Pulmonary artery endothelial cell (primary cell): ENCODE results near the gene ZBTB7C. TPM values are rescaled to one million over a fixed set of nuclear protein-coding genes. Genes with fewer than 3 reads are reported as not detected.

ENCODE experiments used
- DNase-seq: peaks from one replicate; pipeline ENCODE4 v3.0.0-alpha.2; 2011; ENCODE audit warnings: low read depth, low spot score
- total RNA-seq: library from RNA; depleted of rRNA; stranded (reverse); fragments of >200 nt; gene quantifications from 2 replicates; pipeline ENCODE4 v1.2.3, GENCODE V29; 2014

ZBTB7C gene
- total RNA-seq, 1 donor from 2014 or later, result not detected

DNA sequence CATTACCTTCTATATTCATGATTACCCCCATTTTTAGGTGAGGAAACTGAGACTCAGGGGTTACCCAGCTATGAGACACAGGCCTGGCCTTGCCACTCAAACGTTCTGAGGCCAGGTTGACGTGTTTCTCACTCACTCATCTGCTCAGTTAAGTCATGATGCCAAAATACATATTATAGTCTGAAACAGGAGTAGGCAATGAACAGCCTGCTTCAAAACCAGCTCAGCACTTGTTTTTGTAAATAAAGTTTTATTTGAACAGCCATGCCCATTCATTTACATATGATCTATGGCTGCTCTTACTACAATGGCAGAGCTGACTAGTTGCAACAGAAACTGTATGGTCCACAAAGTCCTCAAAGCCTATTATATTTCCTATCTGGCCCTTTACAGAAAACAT lies 404.6 kb downstream of the ZBTB7C start:
- DNase-seq, result no peak

DNA sequence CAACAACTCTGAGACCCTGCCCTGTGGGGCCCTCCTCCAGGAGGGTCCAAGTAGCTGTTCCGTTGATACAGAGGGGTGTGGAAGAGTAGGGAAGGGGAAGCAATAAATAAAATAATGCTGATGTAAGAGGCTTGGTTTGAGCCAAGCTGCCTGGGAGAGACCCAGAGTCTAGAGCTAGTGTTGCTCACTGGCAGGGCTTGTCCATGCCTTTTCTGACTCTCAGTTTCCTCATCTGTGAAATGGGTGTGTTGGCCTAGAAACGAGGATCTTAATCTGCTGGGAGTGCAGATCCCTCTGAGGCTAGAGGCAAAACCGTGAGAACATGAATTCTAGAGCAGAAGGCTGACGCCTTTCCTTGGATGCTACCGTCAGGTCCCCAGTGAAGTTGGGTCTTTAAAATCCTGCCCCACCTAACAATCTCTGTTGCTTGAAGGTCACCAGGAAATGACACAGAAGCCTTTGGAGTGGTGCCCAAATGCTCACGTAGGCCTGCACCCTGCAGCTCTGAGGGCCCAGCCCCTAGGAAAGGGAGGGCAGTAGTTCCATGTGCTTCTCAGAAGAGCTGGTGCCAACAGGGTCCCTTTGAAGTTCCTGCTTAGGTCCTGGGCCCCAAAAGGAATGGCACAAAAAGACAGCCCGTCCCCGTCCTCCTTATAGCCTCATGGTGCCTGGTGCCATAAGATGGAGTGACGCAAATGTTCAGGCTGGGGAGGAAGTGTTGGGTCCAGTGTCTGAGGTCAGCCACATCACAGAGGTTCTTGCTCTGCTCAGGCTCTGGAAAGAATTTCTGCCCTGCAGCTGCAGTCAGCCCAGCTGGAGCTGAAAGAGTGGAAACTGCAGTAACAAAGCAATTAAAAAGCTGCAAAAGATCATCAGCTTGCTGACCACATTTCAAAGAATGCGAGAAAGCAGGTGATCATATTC lies 405.5 kb downstream of the ZBTB7C start:
- DNase-seq, result no peak

DNA sequence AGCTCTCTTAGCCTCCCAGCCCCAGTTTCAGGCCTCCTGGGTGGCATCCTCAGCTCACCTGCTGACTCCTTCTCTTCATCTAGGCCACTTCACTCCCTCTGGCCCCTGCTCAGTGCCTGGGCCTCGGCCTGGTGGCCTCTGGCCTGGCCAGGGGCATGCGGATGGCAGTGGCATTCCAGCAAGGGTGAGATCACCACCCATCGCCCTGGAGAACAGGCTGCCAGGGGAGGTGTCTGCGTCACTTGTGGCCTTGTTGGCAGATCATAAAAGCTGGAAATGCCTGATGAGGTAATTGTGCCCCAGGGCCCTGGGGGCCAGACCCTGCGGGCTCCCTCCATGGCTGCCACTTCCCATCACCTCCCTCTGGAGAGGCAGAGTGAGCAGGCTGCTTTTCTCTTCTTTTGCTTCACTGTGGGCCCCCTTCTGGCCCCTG lies 406.2 kb downstream of the ZBTB7C start:
- DNase-seq, result peak; percentile 66

DNA sequence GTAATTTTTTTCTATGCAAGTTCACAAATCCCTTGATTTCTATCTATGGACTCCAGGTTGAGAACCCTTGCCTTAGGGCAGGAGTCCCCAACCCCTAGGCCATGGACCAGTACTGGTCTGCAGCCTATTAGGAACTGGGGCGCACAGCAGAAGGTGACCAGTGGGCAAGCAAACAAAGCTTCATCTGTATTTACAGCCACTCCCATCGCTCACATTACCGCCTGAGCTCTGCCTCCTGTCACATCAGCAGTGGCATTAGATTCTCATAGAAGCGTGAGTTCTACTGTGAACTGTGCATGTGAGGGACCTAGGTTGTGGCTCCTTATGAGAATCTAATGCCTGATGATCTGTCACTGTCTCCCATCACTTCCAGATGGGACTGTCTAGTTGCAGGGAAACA lies 408.5 kb downstream of the ZBTB7C start:
- DNase-seq, result no peak

DNA sequence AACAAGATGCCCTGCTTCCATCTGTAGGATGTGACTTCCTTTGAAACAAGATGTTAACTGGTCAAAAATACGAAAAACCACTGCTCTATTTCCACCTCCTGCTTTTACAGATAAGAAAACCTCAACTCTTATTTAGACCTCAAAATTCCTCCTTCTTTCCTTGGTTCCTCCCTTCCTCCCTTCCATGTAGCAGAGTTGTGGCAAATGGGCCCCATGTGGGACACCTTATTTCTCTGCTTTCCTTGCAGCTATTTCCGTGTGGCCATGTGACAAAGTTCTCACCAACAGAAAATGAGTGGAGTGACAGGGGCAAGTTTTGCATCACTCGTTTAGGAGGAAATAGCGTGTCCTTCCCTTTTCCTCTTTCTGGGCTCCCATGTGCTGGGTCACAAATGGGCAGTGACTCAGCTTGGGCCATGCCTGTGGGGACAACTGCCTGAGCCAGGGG lies 409.4 kb downstream of the ZBTB7C start:
- DNase-seq, result no peak

DNA sequence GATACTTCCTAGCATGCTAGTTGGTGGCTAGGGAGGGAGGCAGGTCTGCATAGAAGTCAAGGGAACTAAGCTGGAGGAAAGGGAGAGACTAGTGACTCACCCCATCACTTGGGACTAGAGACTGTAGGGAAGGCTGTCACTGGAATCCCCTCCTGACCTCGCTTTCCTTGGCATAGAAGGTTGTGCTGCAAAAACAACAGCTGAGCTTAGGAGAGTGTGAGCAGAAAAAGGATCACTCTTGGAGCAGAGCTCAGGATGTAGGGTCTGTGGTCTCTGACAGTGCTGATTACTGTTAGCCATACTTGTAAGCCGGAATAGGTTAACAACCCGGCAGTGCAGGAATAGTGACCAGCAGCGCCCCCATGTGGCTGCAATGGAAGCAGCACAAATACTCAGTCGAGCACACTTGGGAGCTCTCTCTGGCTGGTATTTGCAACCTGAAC lies 411.8 kb downstream of the ZBTB7C start:
- no peak for DNase-seq

DNA sequence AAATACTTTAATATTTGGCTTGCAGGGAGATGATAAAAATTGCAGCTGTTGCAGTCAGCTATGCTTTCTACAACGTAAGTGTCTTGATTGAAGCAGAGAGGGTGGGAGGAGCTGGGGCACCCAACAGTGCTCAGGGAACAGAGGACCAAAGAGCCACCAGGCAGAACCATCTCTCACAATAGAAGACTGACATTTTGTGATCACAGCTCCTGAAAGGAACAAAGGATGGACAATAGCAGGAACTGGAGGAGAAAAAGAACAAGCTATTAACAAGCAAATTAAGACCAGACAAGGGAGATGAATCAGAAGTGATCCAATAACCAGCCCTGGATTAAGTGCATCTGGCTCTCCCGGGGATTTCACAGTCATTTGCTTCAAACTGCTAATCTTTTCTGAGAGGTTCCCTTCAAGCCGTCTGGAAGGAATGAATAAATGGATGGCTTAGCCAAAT lies 413.1 kb downstream of the ZBTB7C start:
- no peak for DNase-seq

DNA sequence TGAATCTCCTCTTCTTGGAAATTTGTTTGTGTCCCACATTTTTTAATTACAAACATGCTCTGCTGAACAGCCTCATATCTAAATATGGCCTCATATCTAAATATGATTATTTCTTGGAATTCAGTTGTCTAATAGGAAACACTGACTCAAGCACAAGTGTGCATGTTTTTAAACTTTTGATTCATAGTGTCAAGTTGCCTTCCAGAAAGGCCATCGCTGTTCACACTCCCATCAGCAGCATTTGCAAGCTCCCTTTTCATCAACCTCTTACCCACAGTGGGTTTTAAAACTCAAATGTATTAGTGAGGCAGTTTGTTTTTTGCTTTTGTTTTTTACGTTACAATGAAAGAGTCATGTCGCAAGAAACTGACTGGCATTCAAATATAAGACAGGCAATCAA lies 413.5 kb downstream of the ZBTB7C start:
- DNase-seq, result no peak

DNA sequence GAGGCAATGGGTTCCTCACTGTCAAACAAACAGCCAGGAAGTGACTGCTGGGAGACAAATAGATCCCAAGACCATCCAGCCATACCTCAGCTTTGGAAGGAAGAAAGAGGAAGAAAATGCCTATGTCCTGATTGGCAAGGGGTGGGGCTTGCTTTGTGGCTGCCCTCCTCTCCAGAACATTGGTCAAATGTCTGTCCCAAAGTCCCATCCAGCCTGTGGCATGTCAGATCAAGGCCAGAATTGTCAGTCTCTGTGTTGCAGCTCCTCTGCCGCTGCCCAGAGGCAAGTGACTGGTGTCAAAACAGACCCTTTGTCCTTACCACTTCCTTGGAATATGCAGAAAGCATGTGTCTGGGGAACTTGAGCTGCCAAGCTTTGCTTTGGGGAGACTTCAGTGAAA lies 415.8 kb downstream of the ZBTB7C start:
- no peak for DNase-seq

DNA sequence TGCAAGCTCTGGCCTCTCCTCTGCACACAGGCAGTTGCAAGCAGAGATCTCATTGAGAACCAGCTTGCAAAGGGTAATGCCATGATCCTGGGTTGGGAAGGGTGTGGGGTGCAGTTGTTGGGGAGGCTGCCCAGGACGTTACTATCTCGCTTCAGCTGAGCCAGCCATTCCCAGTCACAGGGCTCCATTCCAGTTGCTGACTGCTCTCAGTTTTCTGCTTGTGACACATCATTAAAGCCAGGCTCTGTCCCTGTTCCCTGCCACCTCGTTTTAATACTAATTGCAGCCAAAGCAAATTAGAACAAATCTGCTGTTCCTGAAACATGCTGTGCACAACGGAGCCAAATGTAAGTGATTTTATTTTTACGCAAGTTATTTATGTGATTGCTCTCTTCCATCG lies 416.2 kb downstream of the ZBTB7C start:
- DNase-seq, result no peak

DNA sequence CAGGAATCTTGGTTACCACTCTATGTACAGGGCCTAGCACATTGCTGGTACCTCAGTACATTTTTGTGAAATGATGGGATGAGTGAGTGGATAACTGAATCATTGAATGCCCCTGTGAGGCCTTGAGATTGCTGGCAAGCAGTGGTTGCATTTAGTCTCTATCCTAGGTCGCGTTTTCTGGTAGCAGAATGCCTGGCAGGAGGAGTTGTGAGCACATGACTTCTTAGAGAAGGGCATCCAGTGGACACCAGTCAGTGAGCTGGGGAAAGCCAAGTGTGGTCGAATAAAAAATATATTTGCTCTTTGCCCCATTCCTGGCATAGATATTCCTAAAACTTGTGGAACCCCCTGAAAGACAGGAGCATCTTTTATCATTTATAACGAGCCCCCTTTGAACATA lies 416.9 kb downstream of the ZBTB7C start:
- DNase-seq, result no peak

DNA sequence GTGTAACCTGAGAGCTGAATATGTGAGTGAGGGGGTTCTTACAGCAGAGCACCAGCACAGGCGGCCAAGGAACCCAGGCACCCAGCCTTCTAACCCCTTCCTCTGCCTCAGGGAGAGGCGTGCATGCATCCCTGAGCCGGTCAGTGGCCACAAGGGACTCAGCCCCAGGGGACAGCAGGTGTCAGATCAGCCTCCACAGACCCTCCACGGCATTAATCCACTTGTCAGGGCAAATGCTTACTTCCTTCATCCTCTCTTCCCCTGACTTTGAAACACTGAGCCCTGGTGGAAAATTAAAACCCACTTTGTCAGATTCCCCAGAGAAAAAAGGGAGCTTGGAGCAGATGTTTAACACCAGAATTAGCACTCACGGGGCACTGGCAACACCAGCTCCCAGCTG lies 418.2 kb downstream of the ZBTB7C start:
- no peak for DNase-seq

DNA sequence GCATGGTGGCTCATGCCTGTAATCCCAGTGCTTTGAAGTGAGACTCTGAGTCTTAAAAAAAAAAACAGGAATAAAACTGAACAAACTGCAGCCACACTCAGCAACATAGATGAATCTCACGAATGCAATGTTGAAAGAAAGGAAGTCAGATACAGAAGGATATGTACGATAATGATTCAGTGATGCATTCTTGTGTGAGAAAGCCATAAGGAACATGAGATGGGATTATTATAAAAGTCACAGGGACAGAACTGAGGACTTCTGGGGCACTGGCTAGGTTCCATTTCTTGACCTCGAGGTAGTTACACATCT lies 421.8 kb downstream of the ZBTB7C start:
- no peak for DNase-seq

DNA sequence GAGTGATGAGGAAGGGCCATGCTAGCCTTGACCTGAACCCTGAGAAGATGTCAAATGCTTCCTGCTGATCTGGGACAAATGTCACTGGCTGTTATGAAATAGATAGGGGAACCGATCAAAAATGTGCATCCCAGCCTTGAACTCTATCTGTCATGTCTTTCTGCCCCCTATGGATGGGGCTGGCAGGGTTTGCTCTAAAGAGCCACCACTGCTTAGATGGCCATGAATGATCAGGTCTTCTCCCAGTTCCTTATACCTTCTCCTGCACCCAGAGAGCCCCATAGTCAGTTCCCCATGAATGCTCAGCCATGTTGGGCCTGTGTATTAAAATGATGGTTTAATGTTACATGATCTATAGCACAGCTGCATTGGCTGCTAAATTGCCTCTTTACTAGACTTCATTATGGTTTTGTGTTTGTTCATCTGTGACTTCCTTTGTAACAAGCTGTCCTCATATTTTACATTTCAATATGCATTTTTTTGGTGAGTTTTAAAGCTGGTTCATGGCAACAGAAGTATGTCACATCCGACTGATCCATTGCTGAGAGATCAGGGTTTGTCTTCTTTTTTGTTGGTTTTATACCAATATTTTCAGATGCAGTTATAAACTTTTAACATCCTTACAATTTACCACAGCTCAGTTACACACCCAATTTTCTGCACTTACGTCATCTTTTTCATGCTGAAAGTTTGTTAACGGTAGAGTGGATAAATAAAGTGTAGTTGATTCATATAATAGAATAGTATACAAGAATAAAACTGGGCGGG lies 422.4 kb downstream of the ZBTB7C start:
- no peak for DNase-seq

DNA sequence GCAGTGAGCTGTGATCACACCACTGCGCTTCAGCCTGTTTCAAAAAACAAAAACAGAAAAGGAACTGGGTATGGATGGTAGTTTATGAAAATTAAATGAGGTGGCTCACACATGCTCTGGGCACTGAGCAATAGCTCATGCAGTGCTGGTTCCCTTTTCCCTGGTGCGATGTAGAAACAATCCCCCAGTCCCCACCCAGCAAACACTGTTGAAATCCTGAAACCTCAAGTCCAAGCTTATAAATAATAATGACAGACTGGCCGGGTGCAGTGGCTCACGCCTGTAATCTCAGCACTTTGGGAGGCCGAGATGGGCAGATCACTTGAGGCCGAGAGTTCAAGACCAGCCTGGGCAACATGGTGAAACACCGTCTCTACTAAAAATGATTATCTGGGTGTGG lies 423.3 kb downstream of the ZBTB7C start:
- DNase-seq, result no peak

DNA sequence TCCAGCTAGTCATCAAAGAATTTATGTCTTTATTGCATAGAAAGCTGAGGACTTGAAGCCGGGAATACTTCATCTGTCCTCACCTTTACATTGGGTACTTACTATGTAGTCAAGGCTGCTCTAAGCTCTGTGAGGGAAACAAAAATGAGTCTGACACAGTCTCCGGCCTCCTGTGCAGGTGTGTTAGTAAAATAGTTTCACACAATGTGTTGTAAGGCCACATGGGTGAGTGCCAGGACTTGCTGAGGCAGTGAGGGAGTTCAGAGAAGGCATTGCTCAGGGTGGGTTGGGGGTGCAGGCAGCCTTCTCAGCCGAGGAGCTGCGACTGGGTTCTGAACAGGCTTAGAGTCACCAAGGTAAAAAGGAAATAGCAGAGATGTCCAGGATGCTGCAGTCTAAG lies 424.2 kb downstream of the ZBTB7C start:
- no peak for DNase-seq

DNA sequence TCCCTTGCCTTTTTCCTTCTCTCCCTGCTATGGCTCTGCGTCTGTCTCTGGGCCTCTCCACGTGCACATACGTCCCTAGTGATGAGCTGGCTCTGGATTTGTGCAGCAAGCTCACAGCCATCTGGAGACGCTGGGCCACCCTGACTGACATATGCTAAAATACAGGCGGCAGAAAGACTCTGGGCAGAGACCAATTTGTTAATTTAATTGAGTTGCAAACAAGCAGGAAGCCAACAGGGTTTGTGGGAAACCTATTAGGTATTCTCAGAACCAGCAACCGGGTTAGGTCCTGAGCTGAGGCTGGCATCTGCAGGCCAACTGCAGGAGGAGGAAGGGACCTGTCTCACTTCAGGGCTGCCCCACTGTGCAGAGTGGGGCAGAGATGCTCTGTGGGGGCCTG lies 425.2 kb downstream of the ZBTB7C start:
- DNase-seq, result no peak

DNA sequence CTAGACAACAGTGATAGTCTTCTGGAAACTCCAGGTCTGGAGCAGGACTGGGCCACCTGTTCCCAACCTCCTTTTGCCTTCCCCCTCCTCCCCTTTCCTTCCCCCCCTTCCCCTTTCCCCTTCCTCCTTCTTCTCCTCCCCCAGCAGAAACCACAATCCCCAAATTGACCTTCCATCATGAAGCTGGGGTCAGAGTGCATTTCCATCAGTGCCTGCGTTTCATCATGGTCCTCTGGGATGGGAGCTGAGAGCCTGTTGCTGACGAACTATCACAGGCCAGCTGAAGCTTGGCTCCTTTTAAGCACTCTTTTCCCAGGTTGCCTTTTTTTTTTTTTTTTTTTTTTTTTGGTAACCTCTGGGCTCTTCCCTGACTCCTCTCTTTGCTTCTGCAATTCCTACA lies 426.1 kb downstream of the ZBTB7C start:
- no peak for DNase-seq

DNA sequence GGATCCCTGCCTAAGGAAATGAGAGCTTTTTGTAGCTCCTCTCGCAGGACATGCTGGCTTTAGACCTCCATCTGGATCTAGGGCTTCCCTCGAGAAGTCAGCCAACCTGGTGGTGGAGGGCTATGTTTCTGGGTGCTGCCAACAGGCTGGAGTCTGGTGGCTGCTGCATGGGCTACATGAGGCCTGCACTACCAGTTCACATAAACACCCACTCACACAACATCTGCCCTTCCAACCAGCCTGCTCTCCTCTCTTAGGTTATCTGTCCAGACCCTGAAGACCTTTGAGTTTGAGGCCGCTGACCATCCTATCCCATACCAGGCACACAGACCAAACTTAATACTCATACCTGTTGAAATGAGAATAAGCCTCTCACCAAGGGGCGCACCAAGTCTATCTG lies 427.4 kb downstream of the ZBTB7C start:
- DNase-seq, result no peak

DNA sequence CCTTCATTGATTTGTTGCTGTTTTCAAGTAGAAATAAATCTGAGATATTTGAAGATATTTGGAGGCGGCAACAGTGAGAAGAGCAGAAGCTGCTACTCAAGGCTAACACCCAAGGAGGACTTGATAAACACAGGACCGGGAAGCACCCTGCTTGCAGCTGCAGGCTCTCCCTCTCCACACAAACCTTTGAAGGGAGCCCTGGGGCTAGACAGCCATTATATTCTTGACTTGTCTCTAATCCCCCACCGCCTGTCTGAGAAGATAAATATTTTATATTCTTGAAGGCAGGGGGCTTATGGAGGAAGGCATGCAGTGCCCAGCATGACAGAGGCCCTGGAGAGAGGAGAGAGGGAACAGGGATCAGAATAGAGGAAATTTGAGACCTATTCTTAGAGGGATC lies 427.9 kb downstream of the ZBTB7C start:
- DNase-seq, result no peak

DNA sequence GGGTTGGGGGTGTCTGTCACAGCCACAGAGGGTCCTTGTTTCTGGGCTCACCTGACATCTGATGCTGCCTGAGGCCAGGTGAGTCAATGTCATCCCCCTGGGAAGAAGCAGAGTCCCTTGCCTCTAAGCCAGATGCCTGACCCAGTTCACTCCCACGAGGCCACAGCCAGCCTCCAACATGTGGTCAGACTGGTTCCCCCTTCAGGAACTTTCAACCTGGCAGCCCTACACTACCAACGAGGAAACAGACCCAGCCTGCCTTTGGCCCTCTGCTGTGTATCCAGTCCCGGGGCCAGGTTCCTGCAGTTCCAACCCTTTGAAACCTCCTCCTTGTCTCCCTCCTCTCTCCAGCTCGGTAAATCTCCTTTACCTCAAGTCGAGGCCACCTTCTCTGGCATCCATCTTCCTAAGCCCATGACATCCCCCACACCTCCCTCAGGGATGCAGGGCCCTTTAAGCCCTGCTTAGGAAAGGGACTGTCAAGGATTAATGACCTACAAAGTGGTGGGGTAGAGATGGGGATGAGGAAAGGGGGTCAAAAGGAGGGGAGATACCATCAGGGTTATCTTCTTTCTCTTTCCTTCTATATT lies 429.5 kb downstream of the ZBTB7C start:
- DNase-seq, result no peak

DNA sequence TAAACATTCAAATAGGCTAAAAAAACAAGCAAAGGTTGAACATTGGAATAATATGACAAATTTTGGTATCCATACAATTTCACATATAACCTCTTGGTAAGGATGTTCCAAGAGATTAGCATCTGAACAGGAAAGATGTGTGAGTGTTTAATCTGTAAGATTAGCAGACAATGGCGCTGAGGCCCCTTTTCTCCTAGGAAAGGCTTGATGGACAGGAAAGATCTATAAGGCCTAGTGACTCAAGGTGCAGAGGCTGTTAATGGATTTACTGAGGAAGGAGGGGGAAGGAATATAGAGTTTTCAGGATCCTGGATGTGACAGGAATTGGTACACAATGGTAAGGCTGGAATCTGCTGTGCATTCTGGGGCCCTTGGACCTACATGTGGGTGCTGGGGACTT lies 430.6 kb downstream of the ZBTB7C start:
- no peak for DNase-seq
